Activated naive CD4-positive, alpha-beta T cell (primary cell): ENCODE data around the gene FARP1.
"Not testable (repeated sequence)": the region's sequence is repeated elsewhere in the genome, so short reads cannot be mapped to it uniquely, and the experiment has no call there.

ENCODE experiments used
- DNase-seq, 4 experiments: peaks; one replicate each; lab custom pipeline; 2025; lab: John Stamatoyannopoulos, UW

FARP1 gene

GRCh38 chr13:98225036-98225940 is 82.4 kb downstream of the FARP1 start:
- DNase-seq: no peak

- no peak for DNase-seq
Observed at GRCh38 chr13:98226496-98226895, 83.6 kb downstream of the FARP1 start.

- DNase-seq: no peak
Observed at GRCh38 chr13:98228661-98229341, 85.9 kb downstream of the FARP1 start.

GRCh38 chr13:98230762-98231161 is 87.9 kb downstream of the FARP1 start:
- DNase-seq: not testable (repeated sequence)

GRCh38 chr13:98232456-98232855 is 89.6 kb downstream of the FARP1 start:
- DNase-seq: no peak

GRCh38 chr13:98233127-98233526 is 90.2 kb downstream of the FARP1 start:
- DNase-seq: no peak

GRCh38 chr13:98234348-98234747 is 91.5 kb downstream of the FARP1 start:
- no peak for DNase-seq

GRCh38 chr13:98236197-98236596 is 93.3 kb downstream of the FARP1 start:
- DNase-seq: no peak

- DNase-seq: no peak
Observed at GRCh38 chr13:98237331-98237730, 94.4 kb downstream of the FARP1 start.

- no peak for DNase-seq
Observed at GRCh38 chr13:98239162-98240076, 96.5 kb downstream of the FARP1 start.

GRCh38 chr13:98240135-98240534 is 97.2 kb downstream of the FARP1 start:
- no peak for DNase-seq

- DNase-seq: no peak
Observed at GRCh38 chr13:98240974-98241373, 98.1 kb downstream of the FARP1 start.

- DNase-seq: no peak
Observed at GRCh38 chr13:98241976-98242375, 99.1 kb downstream of the FARP1 start.

GRCh38 chr13:98242403-98242802 is 99.5 kb downstream of the FARP1 start:
- DNase-seq: no peak

GRCh38 chr13:98243929-98244272 is 101.0 kb downstream of the FARP1 start:
- no peak for DNase-seq

GRCh38 chr13:98246538-98247172 is 103.8 kb downstream of the FARP1 start:
- DNase-seq: no peak

GRCh38 chr13:98251708-98252107 is 108.8 kb downstream of the FARP1 start:
- no peak for DNase-seq

- DNase-seq: no peak
Observed at GRCh38 chr13:98252931-98253470, 110.1 kb downstream of the FARP1 start.

- no peak for DNase-seq
Observed at GRCh38 chr13:98253526-98253925, 110.6 kb downstream of the FARP1 start.

- DNase-seq: no peak
Observed at GRCh38 chr13:98254513-98254912, 111.6 kb downstream of the FARP1 start.

GRCh38 chr13:98258226-98258625 is 115.3 kb downstream of the FARP1 start:
- DNase-seq: no peak
